Measurements from ENCODE around the gene WNT7A.

WNT7A gene

DNA sequence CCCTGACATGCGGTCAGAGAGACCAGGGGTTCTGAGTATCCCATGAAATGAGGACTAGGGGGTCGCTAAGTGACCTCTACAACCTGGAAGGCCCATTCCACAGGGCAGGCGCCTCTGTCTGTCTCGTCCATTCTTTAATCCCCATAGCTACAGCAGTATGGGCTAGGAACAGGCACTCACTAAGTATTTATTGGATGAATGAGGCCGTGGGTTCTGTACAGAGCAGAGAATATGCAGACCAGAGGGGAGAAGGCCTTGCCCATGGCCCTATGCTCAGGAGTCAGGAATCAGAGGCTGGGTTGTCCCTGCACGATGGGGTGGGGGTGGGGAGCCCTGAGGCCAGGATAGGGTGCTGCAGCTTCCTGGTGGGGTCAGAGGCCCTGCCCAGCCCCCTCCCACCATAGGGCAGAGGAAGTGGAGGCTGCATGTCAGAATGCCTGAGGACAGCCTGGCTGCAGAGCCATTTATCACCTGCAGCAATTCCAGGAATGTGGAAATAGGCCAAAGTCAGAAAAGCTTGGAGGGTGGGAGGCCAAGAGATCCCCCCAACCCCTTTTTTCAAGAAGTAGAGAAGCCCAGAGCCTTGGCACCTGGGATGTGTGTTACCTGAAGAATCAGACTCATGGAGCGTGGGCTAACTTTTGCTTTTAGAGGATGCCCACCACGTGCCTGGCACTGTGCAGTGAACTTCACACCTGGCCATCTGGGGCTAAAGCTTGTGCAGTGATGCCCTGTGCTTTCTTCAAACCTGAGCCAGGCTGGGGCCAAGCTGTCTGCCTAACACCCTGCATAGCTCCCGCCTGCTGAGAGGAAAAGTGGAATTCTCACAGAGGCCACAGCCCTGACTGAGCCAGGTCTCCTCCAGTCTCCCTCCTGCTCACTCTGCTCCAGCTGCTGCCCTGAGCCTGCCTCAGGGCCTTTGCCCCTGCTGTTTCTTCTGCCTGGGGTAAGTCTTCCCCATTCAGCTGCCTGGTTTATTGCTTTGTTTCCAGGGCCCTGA, 109.4 kb downstream of the WNT7A start:
- DNase-seq (ENCODE audit: low read depth in 2 of 2), result no peak

DNA sequence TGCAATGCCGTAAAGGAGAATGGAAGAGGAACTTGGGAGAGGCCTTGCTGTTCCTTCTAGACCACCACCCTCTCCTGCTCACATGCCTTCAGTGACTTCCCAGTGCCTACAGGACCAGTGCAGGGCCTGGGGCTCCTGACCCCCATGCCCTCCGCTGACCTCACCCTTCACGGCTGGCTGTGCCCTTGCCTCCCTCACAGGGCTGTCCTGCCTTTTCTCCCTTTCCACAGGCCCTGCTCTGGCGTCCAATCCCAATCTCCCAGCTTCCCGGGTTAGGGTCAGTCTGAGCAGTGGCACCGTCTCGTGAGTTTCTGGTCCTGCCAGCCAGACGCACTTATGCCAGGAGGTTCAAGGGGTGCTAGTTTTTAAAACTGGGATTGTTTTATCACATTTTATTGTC, 110.4 kb downstream of the WNT7A start:
- no peak for DNase-seq (ENCODE audit: low read depth in 2 of 2)

DNA sequence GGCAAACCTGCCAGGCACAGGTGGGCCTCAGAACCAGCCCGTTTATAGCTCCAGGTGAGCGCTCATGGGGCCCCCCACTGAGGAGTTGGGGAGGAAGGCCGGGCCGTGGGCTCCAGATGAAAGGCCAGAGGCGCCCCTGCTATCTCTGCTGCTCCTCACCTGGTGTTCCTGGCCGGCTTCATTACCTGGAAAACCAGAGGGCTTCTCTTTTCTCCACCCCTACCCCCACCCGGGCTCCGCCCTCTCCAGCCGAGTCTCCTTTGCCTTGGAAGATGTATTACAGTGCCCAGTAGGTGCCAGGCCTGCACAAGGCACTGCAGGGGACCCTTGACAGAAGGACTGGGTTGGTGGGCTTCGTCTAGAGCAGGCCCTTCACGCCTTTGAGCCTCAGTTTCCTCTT, 111.4 kb downstream of the WNT7A start:
- DNase-seq (ENCODE audit: low read depth in 2 of 2), result no peak

DNA sequence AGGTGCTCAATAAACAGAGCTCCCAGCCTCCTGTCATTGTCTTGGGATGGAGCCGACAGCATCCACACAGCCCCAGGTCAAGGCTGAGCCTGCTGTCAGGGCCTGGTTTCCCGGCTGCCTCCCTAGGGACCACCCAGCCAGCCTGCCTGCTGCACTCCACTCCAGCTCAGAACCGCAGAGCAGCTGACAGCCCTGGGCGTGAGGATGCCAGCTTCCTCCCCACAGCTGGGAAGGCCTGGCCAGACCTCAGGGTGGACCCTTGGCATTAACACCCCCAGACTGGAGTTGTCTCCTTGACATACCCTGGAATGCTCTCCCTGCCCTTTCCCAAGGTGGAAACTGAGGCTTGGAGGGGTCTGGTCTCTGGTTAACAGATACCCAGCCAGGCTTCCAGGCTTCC, 112.0 kb downstream of the WNT7A start:
- no peak for DNase-seq (ENCODE audit: low read depth in 2 of 2)

DNA sequence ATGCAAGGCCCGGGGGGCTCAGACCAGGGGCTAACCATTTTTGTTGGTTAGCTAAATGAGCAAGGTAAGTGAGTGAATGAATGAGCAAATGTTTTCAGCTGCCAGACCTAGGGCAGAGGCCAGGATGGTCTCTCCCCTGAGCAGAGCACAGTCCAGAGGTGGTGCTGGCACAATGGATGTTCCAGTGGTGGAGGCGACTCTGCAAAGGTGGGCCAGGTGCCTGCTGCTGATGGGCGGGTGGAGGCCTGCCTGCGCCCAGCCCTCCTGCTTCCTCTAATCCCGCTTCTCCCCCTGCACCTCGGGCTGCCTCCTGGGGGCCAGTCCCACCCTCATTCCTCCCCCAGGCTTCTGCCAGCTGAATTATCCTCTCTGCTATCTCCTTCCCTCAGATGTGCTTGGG, 112.8 kb downstream of the WNT7A start:
- DNase-seq (ENCODE audit: low read depth in 2 of 2), result no peak
